GM21786 (cell line): ENCODE data around the gene PTRH1.

Experiments used
- ATAC-seq: cut with Tn5 transposase; IDR thresholded peaks from one replicate; pipeline ENCODE4 v1.9.1; 2021; ENCODE audit not compliant: unreplicated experiment

The PTRH1 gene

DNA sequence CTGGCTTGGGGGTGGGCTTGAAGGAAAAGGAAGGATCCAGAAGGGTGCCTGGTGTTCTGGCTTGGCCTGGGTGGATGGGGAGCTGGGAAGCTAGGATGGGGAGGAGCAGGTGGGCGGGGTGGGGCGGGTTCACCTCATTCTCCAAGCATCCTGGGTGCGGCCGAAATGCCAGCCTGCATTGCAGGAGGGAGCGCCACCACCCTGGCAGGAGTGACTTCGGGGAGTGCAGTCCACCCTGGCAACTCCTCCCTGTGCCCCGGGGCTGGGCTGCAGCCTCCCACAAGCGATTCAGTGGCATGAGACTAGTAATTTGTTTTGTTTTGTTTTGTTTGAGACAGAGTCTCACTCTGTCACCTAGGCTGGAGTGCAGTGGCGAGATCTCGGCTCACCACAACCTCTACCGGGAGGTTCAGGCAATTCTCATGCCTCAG is 5.9 kb upstream of the PTRH1 start:
- no peak for ATAC-seq

- no peak for ATAC-seq
These were observed 5.4 kb upstream of the PTRH1 start for GRCh38 chr9:127720865-127721227.

- no peak for ATAC-seq
These were observed 4.8 kb upstream of the PTRH1 start for GRCh38 chr9:127720031-127720864.

DNA sequence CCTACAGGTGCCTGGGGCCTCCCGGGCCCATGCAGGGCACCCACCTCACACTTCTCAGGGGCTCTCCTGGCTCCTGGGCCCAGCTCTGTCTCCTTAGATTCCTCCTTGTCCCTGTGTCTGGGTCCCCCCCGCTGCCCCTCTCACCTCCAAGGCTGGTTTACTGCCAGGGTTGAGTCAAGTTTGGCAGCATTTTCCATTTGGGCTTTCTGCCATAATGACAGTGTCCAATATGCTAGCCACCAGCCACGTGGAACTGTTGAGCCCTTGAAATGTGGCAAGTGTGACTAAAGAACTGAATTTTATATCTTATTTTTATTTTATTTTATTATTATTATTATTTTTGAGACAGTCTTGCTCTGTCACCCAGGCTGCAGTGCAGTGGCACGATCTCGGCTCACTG is 2.3 kb upstream of the PTRH1 start:
- no peak for ATAC-seq

DNA sequence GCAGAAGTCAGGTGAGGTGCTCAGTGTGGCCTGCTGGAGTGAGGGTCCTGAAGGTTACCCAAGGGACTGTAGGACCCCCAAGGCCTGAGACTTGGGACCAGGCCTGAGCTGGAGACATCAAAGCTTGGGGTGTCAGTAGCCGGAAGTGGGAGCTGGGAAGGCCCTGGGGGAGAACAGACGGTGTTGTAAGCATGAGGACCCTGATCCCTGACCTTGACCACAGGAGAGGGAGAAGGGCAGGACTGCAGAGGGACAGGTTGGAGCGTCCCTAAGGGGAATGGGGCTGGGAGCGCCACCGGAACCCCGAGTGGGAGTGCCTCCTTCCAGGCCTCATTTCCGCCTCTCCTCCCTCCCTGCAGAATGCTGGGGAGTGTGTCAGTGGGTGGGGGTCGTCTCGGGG is 949 bp upstream of the PTRH1 start:
- ATAC-seq = no peak

DNA sequence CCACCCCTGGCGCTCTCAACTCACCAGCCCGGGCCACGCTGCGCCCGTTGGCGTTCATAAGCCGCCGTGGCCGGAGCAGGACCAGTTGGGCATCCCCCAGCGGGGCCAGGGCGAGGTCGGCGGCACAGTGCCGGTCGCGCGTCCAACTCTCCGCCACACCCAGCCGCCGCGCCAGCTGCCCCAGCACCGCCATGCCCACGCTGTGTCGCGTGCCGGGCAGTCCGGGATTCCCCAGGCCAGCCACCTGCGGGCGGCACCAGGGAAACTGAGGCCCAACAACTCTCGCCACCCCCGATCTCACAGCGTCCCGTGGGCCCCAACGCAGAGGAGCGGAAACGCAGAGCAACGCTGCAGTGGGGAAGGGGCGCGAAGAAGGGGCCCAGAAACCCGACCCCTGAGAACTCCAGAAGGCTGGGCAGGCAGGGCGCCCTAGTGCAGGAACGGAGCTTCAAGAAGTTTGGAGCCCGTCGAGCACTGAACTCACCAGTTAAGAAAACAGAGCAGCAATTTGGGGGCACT is 453 bp downstream of the PTRH1 start:
- ATAC-seq = no peak

GRCh38 chr9:127714020-127714750 is 1.3 kb downstream of the PTRH1 start:
- no peak for ATAC-seq

DNA sequence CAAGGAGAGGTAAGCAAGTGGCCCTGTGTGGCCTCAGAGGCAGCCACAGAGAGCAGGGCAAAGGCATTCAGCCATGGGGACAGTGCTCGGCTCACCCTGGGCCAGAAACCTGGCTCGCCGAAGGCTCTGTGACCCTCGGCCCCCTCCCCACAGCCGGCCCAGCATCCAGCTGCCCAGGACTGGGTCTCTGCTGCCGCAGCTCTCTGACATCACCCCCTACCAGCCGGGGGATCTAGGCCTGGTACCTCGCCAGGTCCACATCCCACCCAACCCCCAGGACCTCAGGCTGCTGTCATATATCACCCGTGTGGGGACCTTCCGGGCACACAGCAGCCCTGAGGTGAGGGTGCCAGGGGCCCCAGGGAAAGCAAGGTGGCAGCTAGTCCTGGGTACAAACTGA is 2.6 kb downstream of the PTRH1 start:
- no peak for ATAC-seq

GRCh38 chr9:127712371-127712770 is 3.1 kb downstream of the PTRH1 start:
- ATAC-seq = no peak

GRCh38 chr9:127711831-127712274 is 3.6 kb downstream of the PTRH1 start:
- no peak for ATAC-seq

- ATAC-seq = no peak
These were observed 4.2 kb downstream of the PTRH1 start for GRCh38 chr9:127711226-127711701.

GRCh38 chr9:127710204-127710783 is 5.2 kb downstream of the PTRH1 start:
- ATAC-seq = no peak

- no peak for ATAC-seq
These were observed 6.4 kb downstream of the PTRH1 start for GRCh38 chr9:127708952-127709587.

GRCh38 chr9:127707766-127708165 is 7.7 kb downstream of the PTRH1 start:
- no peak for ATAC-seq

DNA sequence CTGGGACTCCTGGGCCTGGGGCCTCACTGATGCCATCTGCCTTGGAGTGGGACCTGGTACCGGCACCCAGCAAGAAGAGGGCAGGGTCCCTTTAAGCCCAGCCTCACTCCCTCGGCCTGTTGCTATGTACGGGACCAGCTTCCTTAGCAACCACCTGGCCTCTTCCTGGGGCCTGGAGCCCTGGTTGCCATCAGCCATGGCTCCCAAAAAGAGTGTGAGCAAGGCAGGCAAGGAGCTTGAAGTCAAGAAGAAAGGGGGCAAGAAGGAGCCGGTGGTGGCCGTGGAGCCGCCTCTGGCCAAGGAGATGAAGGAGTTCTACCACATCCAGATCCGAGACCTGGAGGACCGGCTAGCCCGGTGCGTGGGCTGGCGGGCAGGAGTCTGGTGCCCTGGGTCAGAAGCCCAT is 8.6 kb downstream of the PTRH1 start, which contains the start of gene CFAP157:
CFAP157 (plus strand) TSS at position 153 of the 406 bp plus-strand sequence; CDS start at position 197, 44 bp downstream.
- no peak for ATAC-seq

- ATAC-seq = no peak
These were observed 9.7 kb downstream of the PTRH1 start for GRCh38 chr9:127705577-127706379.

DNA sequence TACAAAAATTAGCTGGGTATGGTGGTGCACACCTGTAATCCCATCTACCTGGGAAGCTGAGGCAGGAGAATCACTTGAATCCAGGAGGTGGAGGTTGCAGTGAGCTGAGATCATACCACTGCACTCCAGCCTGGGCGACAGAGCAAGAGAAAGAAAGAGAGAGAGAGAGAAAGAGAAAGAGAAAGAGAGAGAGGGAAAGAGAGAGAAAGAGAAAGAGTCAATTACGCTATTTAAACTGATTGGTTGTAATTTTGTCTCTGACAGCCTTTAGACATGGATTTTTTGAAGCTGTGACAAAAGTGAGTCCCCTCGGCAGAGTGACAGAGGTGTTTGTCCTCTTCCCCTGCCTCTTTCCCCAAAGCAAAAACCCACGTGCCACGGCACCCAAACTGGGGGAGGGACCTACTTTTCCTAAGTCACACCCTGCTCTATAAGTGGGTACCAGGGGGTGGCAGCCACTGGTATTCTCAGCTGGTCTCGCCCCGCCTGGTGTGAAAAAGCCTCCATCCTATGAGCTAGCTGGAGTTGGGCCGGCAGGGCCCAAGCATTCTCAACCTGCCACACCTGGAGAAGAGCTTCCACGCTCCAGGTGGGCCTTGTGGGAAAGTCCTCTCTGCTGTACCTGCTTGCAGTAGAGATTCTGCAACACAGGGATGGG is 12.0 kb downstream of the PTRH1 start:
- ATAC-seq = no peak

GRCh38 chr9:127700594-127701255 is 14.7 kb downstream of the PTRH1 start:
- ATAC-seq = no peak

- ATAC-seq = no peak
These were observed 15.3 kb downstream of the PTRH1 start for GRCh38 chr9:127700140-127700539.
